Measurements from ENCODE around the gene BCAS3. TPM values are rescaled to one million over a fixed set of nuclear protein-coding genes. Genes with fewer than 3 reads are reported as not detected.

BCAS3 gene
- total RNA-seq, 2 experiments from 2014 or later = 7.2 to 7.5 TPM

GRCh38 chr17:61321344-61321743, 643.7 kb downstream of the BCAS3 start:
- Mint-ChIP-seq H3K36me3 (ENCODE audit: low read depth) (no peaks in the 10 kb centered on the region), H3K4me3 (no peak overlapping the region), H3K9me3 (no peaks in the 10 kb centered on the region), H3K27ac (no peak overlapping the region), H3K4me1 (ENCODE audit: low read depth) (no peaks in the 10 kb centered on the region), H3K27me3 (ENCODE audit: low read depth) (no peaks in the 10 kb centered on the region)
- DNase-seq = no peak
- CTCF ChIA-PET = no interaction called here
- intact Hi-C loops (cut with micrococcal nuclease) = no loop called here

- Mint-ChIP-seq H3K36me3 (ENCODE audit: low read depth) (no peaks in the 10 kb centered on the region), H3K27ac (no peak overlapping the region), H3K4me1 (ENCODE audit: low read depth) (no peaks in the 10 kb centered on the region), H3K27me3 (ENCODE audit: low read depth) (no peaks in the 10 kb centered on the region), H3K9me3 (no peaks in the 10 kb centered on the region), H3K4me3 (no peak overlapping the region)
- CTCF ChIA-PET = no interaction called here
- no peak for DNase-seq
- intact Hi-C loops (cut with micrococcal nuclease) = no loop called here
Measured at GRCh38 chr17:61322325-61323002, 644.8 kb downstream of the BCAS3 start.

- Mint-ChIP-seq H3K27me3 (ENCODE audit: low read depth) (no peaks in the 10 kb centered on the region), H3K9me3 (no peaks in the 10 kb centered on the region), H3K27ac (no peak overlapping the region), H3K4me3 (no peak overlapping the region), H3K4me1 (ENCODE audit: low read depth) (no peaks in the 10 kb centered on the region), H3K36me3 (ENCODE audit: low read depth) (no peaks in the 10 kb centered on the region)
- CTCF ChIA-PET = no interaction called here
- intact Hi-C loops (cut with micrococcal nuclease) = no loop called here
- no peak for DNase-seq
Measured at GRCh38 chr17:61323003-61323908, 645.6 kb downstream of the BCAS3 start.

- Mint-ChIP-seq H3K27ac (no peak overlapping the region), H3K27me3 (ENCODE audit: low read depth) (no peaks in the 10 kb centered on the region), H3K36me3 (ENCODE audit: low read depth) (no peaks in the 10 kb centered on the region), H3K4me3 (no peak overlapping the region), H3K4me1 (ENCODE audit: low read depth) (no peaks in the 10 kb centered on the region), H3K9me3 (no peaks in the 10 kb centered on the region)
- no peak for DNase-seq
- CTCF ChIA-PET = no interaction called here
- intact Hi-C loops (cut with micrococcal nuclease) = no loop called here
Measured at GRCh38 chr17:61323909-61324868, 646.5 kb downstream of the BCAS3 start.

- CTCF ChIA-PET = no interaction called here
- intact Hi-C loops (cut with micrococcal nuclease) = no loop called here
- H3K27ac Mint-ChIP-seq = no peak overlapping the region
- no peaks in the 10 kb centered on the region for H3K4me1 Mint-ChIP-seq (ENCODE audit: low read depth)
- H3K9me3 Mint-ChIP-seq = no peaks in the 10 kb centered on the region
- H3K27me3 Mint-ChIP-seq (ENCODE audit: low read depth) = no peaks in the 10 kb centered on the region
- no peaks in the 10 kb centered on the region for H3K36me3 Mint-ChIP-seq (ENCODE audit: low read depth)
- no peak for DNase-seq
- no peak overlapping the region for H3K4me3 Mint-ChIP-seq
Measured at GRCh38 chr17:61324950-61325349, 647.3 kb downstream of the BCAS3 start.

- H3K9me3 Mint-ChIP-seq = no peaks in the 10 kb centered on the region
- H3K27me3 Mint-ChIP-seq (ENCODE audit: low read depth) = no peaks in the 10 kb centered on the region
- no peaks in the 10 kb centered on the region for H3K36me3 Mint-ChIP-seq (ENCODE audit: low read depth)
- H3K4me1 Mint-ChIP-seq (ENCODE audit: low read depth) = no peaks in the 10 kb centered on the region
- no peak overlapping the region for H3K27ac Mint-ChIP-seq
- no peak overlapping the region for H3K4me3 Mint-ChIP-seq
- CTCF ChIA-PET = no interaction called here
- intact Hi-C loops (cut with micrococcal nuclease) = no loop called here
- DNase-seq = no peak
Measured at GRCh38 chr17:61325382-61326073, 647.9 kb downstream of the BCAS3 start.

GRCh38 chr17:61326330-61326729, 648.7 kb downstream of the BCAS3 start:
- CTCF ChIA-PET = no interaction called here
- DNase-seq = no peak
- intact Hi-C loops (cut with micrococcal nuclease) = no loop called here
- no peaks in the 10 kb centered on the region for H3K36me3 Mint-ChIP-seq (ENCODE audit: low read depth)
- no peak overlapping the region for H3K27ac Mint-ChIP-seq
- H3K27me3 Mint-ChIP-seq (ENCODE audit: low read depth) = no peaks in the 10 kb centered on the region
- no peaks in the 10 kb centered on the region for H3K9me3 Mint-ChIP-seq
- H3K4me3 Mint-ChIP-seq = no peak overlapping the region
- no peaks in the 10 kb centered on the region for H3K4me1 Mint-ChIP-seq (ENCODE audit: low read depth)

- H3K4me3 Mint-ChIP-seq = no peak overlapping the region
- no peaks in the 10 kb centered on the region for H3K4me1 Mint-ChIP-seq (ENCODE audit: low read depth)
- H3K36me3 Mint-ChIP-seq (ENCODE audit: low read depth) = no peaks in the 10 kb centered on the region
- H3K27me3 Mint-ChIP-seq (ENCODE audit: low read depth) = no peaks in the 10 kb centered on the region
- H3K27ac Mint-ChIP-seq = no peak overlapping the region
- intact Hi-C loops (cut with micrococcal nuclease) = no loop called here
- CTCF ChIA-PET = no interaction called here
- no peak for DNase-seq
- H3K9me3 Mint-ChIP-seq = no peaks in the 10 kb centered on the region
Measured at GRCh38 chr17:61328351-61328750, 650.7 kb downstream of the BCAS3 start.

- Mint-ChIP-seq H3K9me3 (no peaks in the 10 kb centered on the region), H3K27ac (no peak overlapping the region), H3K27me3 (ENCODE audit: low read depth) (no peaks in the 10 kb centered on the region), H3K4me1 (ENCODE audit: low read depth) (no peaks in the 10 kb centered on the region), H3K36me3 (ENCODE audit: low read depth) (no peaks in the 10 kb centered on the region), H3K4me3 (no peak overlapping the region)
- DNase-seq = no peak
- intact Hi-C loops (cut with micrococcal nuclease) = no loop called here
- CTCF ChIA-PET = no interaction called here
Measured at GRCh38 chr17:61330174-61331150, 652.8 kb downstream of the BCAS3 start.

- Mint-ChIP-seq H3K4me1 (ENCODE audit: low read depth) (no peaks in the 10 kb centered on the region), H3K27ac (no peak overlapping the region), H3K27me3 (ENCODE audit: low read depth) (no peaks in the 10 kb centered on the region), H3K9me3 (no peaks in the 10 kb centered on the region), H3K36me3 (ENCODE audit: low read depth) (no peaks in the 10 kb centered on the region), H3K4me3 (no peak overlapping the region)
- DNase-seq = no peak
- CTCF ChIA-PET = no interaction called here
- intact Hi-C loops (cut with micrococcal nuclease) = no loop called here
Measured at GRCh38 chr17:61331178-61331577, 653.5 kb downstream of the BCAS3 start.

- intact Hi-C loops (cut with micrococcal nuclease) = no loop called here
- Mint-ChIP-seq H3K36me3 (ENCODE audit: low read depth) (no peaks in the 10 kb centered on the region), H3K4me3 (no peak overlapping the region), H3K9me3 (no peaks in the 10 kb centered on the region), H3K27me3 (ENCODE audit: low read depth) (no peaks in the 10 kb centered on the region), H3K4me1 (ENCODE audit: low read depth) (no peaks in the 10 kb centered on the region), H3K27ac (no peak overlapping the region)
- no peak for DNase-seq
- CTCF ChIA-PET = no interaction called here
Measured at GRCh38 chr17:61331886-61332285, 654.2 kb downstream of the BCAS3 start.

Data from activated naive CD4-positive, alpha-beta T cell treated with anti-CD3 and anti-CD28 coated beads for 36 hours (primary cell).